NCI-H128 (cell line): ENCODE data around the gene ATP5F1D.
A peak's percentile ranks its signal among the peaks of the same experiment; 100 is the strongest.

Experiments used
- DNase-seq: peaks from one replicate; lab custom pipeline; 2025; ENCODE audit not compliant: unreplicated experiment; lab: John Stamatoyannopoulos, UW

Gene ATP5F1D

GRCh38 chr19:1278713-1279660, 37.4 kb downstream of the ATP5F1D start:
- DNase-seq = no peak

- DNase-seq = peak; percentile 39
Measured at GRCh38 chr19:1279782-1280341, 38.3 kb downstream of the ATP5F1D start.

GRCh38 chr19:1280636-1281568, 39.4 kb downstream of the ATP5F1D start:
- DNase-seq = no peak

- DNase-seq = no peak
Measured at GRCh38 chr19:1281569-1282287, 40.2 kb downstream of the ATP5F1D start.

- DNase-seq = no peak
Measured at GRCh38 chr19:1282588-1283206, 41.1 kb downstream of the ATP5F1D start.

- no peak for DNase-seq
Measured at GRCh38 chr19:1283207-1283916, 41.8 kb downstream of the ATP5F1D start.

GRCh38 chr19:1283917-1284292, 42.4 kb downstream of the ATP5F1D start:
- DNase-seq = no peak

- no peak for DNase-seq
Measured at GRCh38 chr19:1284293-1284978, 42.9 kb downstream of the ATP5F1D start.

GRCh38 chr19:1284979-1285736, 43.6 kb downstream of the ATP5F1D start:
- no peak for DNase-seq

- no peak for DNase-seq
Measured at GRCh38 chr19:1285737-1286360, 44.3 kb downstream of the ATP5F1D start, which contains the start of gene EFNA2. TSS of gene EFNA2 (plus strand) at chr19:1285873. CDS start at chr19:1286169, 296 bp downstream.

GRCh38 chr19:1286487-1287353, 45.2 kb downstream of the ATP5F1D start:
- DNase-seq = no peak

- DNase-seq = no peak
Measured at GRCh38 chr19:1287354-1288225, 46.0 kb downstream of the ATP5F1D start.

GRCh38 chr19:1288226-1288612, 46.7 kb downstream of the ATP5F1D start:
- DNase-seq = no peak

GRCh38 chr19:1288833-1289685, 47.5 kb downstream of the ATP5F1D start:
- DNase-seq = no peak

GRCh38 chr19:1289686-1290025, 48.1 kb downstream of the ATP5F1D start:
- DNase-seq = no peak
